OCI-LY3 (cell line): ENCODE data around the gene TMEM87B.

Experiments
- EZH2phosphoT487 ChIP-seq: fragments of 200-600 bp; shearing (Covaris generic); IDR thresholded peaks from 2 replicates; pipeline ENCODE4 v1.6.1; 2018; ENCODE audit warnings: antibody characterized with exemption, mixed run types, low read depth
- TF ChIP-seq, protein P1 (sequence below): fragments of 200-600, 300-600 bp; sonication (generic); IDR thresholded peaks from 2 replicates; pipeline ENCODE4 v1.5.1; 2014; ENCODE audit warnings: antibody characterized with exemption, low read length, low read depth

- TF ChIP-seq, protein P1, sequence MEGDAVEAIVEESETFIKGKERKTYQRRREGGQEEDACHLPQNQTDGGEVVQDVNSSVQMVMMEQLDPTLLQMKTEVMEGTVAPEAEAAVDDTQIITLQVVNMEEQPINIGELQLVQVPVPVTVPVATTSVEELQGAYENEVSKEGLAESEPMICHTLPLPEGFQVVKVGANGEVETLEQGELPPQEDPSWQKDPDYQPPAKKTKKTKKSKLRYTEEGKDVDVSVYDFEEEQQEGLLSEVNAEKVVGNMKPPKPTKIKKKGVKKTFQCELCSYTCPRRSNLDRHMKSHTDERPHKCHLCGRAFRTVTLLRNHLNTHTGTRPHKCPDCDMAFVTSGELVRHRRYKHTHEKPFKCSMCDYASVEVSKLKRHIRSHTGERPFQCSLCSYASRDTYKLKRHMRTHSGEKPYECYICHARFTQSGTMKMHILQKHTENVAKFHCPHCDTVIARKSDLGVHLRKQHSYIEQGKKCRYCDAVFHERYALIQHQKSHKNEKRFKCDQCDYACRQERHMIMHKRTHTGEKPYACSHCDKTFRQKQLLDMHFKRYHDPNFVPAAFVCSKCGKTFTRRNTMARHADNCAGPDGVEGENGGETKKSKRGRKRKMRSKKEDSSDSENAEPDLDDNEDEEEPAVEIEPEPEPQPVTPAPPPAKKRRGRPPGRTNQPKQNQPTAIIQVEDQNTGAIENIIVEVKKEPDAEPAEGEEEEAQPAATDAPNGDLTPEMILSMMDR = no peak
- TF ChIP-seq EZH2phosphoT487 = no peak
These were observed 82.6 kb downstream of the TMEM87B start for GRCh38 chr2:112137516-112138158.
